HG03060 (cell line): ENCODE data around the gene FMN2.
"Not testable (repeated sequence)": the region's sequence is repeated elsewhere in the genome, so short reads cannot be mapped to it uniquely, and the experiment has no call there.

ENCODE experiments used
- ATAC-seq: cut with Tn5 transposase; IDR thresholded peaks from one replicate; pipeline ENCODE4 v1.9.1; 2021; ENCODE audit warnings: low read depth, moderate number of reproducible peaks; ENCODE audit not compliant: unreplicated experiment

The FMN2 gene

GRCh38 chr1:240409615-240410014 lies 317.9 kb downstream of the FMN2 start:
- ATAC-seq: no peak

DNA sequence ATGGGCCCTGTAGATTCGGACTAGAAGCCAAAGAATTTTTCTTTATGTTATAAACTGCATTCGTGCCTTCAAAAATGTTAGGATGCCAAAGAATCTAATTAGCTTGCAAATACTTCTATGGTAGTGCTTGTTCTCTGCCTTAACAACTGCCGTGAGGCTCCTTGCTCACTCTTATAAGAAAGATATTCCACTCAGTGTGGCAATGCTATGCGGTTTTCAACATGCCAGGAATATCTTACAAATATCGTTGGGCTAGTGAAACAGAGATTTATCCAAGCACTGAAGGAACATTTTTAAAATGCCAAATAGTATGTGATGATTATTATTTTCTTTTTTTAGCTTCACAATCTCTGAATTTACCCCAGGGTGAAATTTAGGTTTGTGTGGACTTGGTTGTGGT lies 322.0 kb downstream of the FMN2 start:
- no peak for ATAC-seq

GRCh38 chr1:240414237-240414636 lies 322.6 kb downstream of the FMN2 start:
- ATAC-seq: no peak

- ATAC-seq: not testable (repeated sequence)
Measured at GRCh38 chr1:240415011-240415410, 323.3 kb downstream of the FMN2 start.

- no peak for ATAC-seq
Measured at GRCh38 chr1:240415532-240415931, 323.8 kb downstream of the FMN2 start.

GRCh38 chr1:240417317-240417716 lies 325.6 kb downstream of the FMN2 start:
- no peak for ATAC-seq

DNA sequence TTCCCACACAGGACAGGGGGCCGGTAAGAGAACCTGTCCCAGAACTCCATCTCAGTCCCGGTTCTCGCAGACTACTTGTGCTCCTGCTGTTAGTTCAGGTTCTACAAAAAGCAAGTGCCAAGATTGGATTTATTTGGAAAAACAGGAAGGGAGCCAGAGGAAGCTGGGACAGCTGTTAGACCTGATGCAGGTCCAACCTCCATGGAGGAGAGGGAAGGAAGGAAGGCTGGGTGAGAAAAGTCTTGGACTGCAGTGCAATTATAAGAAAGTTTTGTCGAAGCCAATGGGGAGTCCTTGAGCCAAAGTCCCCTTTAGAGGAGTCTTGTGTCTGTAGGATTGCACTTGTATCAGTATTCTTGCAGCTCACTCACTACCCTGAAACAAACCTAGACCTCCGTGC lies 329.1 kb downstream of the FMN2 start:
- ATAC-seq: no peak

- ATAC-seq: no peak
Measured at GRCh38 chr1:240423246-240423924, 331.7 kb downstream of the FMN2 start.

- ATAC-seq: no peak
Measured at GRCh38 chr1:240424740-240425464, 333.2 kb downstream of the FMN2 start.

DNA sequence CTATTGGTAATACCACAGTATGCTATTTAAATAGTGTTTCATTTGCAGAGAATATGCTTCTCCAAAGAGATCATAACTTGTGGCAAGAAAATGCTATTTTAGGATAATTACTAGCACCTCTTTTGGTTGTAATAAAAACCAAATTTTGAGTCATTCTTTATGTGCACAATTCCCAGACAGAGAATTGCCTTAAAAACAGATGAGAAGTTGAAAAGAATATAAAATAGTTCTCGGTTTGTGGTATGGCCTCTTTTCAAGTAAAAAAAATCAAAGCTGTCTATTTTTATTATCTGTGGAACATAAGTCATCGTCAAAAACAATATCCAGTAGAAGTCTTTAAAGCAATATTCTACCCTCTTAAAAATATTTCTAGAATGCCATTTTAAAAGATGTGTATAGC lies 334.4 kb downstream of the FMN2 start:
- ATAC-seq: no peak

DNA sequence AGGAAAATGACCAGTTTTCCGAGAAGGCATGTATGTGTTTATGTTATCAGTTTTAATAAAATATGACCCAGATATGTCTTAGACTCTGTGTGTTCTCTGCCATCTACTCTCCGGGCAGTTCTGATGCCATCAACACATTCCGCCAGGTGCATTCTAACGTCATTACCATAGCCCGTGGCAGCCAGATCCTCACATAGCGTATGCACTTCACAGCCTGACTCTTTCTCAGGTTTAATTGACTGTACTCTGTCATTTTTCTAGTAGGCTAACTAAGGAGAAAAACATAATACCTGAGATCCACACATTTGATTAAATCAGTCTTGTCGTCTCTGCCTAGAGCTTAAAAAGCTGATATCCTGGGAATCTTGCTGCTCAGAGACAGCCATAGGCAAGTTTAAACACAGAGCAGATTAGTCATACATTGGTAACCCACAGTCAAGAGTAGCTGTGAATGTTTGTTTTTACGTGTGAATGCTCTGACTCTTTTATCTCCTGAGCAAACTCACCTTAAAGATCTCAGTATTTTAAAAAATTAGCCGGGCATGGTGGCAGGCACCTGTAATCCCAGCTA lies 344.4 kb downstream of the FMN2 start:
- ATAC-seq: no peak

DNA sequence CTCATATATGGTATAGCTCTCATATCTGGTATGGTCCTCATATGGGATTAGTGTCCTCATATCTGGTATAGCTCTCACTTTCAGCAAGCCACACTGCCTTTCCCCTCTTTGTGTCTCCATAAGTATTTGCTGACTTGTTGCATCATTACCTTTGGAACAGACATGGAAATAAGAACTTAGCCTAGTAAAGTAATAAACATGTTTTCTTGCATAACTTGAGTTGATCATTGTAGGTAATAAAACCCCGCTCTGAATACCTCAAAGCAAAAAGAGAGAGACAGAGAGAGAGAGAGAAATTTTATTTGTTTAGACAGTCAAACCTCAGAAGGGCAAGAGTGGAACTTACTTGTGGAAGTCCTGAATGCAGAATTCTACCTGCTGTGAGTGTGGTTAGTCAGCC lies 350.0 kb downstream of the FMN2 start:
- no peak for ATAC-seq

- ATAC-seq: no peak
Measured at GRCh38 chr1:240445369-240445768, 353.7 kb downstream of the FMN2 start.

DNA sequence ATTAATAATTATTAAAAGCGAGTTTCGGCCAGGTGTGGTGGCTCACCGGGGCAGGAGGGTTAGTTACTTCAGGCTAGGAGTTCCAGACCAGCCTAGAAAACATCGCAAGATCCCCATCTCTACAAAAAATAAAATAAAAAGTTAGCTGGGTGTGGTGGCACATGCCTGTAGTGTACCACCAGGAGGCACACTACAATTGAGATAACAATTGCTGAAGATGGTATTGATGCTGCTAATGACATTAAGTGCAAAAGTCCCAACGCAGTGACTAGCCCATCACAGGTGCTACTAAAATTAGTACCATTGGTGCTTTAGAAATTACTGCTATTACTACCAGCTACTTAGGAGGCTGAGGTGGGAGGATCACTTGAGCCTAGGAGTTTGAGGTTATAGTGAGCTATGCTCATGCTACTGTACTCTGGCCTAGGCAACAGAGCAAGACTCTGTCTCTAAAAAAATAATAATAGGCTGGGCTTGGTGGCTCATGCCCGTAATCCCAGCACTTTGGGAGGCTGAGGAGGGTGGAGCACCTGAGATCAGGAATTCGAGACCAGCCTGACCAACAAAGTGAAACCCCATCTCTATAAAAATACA lies 363.6 kb downstream of the FMN2 start:
- ATAC-seq: no peak

- no peak for ATAC-seq
Measured at GRCh38 chr1:240457203-240457602, 365.5 kb downstream of the FMN2 start.

DNA sequence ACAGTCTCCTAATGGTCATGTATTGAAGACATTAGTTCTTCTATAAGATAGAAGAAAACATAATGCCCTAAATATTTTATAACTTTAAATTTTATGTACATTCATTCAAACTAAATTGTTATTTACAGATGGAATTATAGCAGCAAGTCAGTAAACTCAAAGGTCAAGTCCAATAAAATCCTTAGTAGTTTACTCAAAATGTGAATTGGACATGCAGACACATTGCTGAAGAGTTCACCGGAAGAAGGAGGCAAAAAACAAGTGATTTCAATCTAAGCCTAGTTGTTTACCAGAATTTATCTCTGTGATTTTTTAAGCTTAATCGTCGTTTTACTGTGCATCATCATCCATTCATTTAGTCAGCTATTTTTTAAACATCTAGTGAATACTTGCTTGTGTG lies 370.6 kb downstream of the FMN2 start:
- ATAC-seq: no peak

DNA sequence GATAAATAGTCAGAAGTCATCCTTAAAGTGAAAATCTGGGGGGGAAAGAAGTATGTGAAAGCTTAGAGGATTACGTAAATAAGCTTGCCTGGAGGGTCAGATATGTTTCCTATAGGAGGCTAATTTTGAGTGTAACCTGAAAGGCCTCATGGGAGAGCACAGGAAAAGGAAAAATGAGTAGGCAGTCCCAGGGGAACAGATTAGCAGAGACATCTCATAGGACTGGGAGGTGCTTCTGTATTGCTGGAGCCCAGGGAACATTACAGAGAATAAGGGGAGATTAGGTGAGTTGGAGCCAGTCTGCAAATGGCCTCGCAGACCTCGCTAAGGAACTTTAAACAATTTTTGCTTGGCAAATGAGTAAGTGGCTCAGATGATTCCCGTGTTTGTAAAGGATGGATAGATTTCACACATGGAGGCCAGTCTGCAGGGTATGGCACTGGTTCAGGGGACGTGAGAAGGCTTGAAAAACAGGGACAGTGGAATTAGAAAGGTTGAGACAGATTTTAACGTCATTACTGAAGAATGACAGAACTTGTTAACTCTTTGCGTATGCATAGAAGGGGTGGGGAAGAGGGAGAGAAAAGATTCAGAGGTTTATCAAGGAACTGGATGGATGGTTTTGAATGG lies 371.2 kb downstream of the FMN2 start:
- ATAC-seq: no peak

- ATAC-seq: no peak
Measured at GRCh38 chr1:240464099-240464498, 372.4 kb downstream of the FMN2 start.

DNA sequence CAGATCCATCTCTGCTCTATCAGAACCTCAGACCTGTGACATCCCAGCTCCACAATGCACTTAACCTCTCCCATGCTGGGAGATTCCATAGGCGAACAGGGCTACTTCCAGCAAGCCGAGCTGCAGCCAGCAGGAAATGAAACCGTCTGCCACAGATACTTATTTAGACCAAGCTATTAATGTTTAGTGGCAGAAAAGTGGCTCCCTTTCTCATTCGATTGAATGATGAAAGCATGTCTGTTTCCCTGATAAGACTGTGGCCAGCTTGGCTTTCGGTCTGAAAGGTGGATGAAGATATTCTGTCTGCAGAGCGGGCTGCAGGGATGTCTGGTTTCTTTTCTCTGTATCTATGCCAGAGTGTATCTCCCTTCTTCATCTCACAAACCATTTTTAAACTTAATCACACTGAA lies 373.9 kb downstream of the FMN2 start:
- ATAC-seq: no peak

DNA sequence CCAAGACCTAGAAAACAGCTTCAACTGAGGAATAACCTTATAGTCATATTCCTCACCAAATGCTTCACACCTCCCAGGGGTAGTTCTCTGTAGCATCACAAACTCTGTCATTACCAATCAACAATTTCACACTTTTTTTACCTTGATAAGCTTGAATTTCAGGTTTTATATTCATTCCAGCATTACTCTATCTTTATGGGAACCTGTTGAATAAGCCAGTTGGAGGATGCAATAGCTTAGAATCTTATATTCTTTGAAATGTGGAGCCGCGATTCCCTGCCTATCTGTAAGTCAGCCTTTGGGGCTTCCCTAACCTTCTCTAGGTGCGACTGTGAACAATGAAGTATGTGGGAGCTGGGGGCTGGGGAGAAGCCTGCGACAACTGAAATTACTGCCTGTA lies 374.8 kb downstream of the FMN2 start:
- ATAC-seq: no peak

DNA sequence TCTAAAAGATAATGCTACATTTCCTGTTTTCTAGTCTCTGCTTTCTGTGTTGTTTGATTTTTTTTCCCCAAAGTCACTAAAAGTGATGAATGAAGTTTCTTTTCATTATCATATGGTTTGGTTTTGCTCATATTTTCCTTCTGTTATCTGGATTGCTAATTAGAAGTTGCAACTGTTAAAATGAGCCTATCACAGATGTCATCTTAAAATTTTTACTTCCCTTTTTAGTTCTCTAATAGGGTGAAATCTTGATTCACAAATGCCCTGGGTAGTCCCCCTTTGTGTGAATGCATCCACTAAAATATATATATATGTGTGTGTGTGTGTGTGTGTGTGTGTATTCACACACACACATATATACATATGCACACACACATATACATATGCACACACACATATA lies 376.2 kb downstream of the FMN2 start:
- ATAC-seq: no peak
